ENCODE data around the gene WDR35. TPM values are rescaled to one million over a fixed set of nuclear protein-coding genes. Genes with fewer than 3 reads are reported as not detected.

WDR35 gene
- total RNA-seq, 1 experiment from 2014 or later = 8.2 TPM

DNA sequence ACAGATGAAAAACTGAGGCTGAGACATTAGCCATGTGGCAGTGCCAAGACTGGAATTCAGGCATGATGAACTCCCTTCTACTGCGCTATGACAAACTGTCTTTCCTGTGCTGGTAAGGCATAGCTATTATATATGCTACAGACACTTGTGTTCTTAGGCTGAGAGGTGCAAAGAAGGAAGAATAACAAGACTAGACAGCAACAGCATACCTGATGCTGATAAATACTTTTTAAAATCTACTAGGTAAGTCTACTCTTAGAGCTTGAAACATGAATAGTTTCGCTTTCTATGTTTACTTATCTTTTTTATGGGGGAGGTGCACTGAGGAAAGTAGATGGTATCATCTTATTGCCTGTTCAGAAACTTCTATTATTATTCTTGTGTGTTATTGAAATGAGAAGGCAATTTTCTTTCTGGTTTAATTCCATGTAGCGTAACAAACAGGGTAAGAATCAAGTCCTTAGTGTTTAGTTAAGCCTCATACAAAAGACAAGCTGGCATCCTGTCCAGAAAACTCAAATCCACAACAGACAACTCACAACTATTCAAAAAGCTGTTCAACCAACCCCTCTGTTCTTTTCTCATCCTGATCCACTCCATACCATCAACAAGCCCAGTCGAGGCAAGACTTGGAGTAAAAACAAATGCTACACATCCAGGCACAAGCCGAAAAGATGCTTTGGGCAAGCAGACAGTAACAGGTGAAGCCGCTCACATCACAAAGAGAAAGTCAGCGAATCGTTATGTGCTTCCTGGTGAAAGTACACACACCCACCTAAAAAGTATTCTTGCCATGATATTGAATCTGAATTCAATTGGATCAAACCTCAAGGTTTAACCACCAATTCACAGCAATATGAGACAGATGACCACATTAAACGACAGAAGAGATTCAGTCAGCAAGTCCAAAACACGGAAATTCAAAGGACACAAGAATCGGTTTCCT lies 89.6 kb downstream of the WDR35 start:
- H3K27me3 ChIP-seq (ENCODE audit: insufficient read depth, low read depth) = no peaks in the 10 kb centered on the region
- ChIA-PET POLR2A (ENCODE audit: unreplicated experiment) (interaction anchor here (0.7 kb wide), 1 partner anchor 9 kb away, joined by 3 read pairs; no protein-coding TSS in a partner anchor), CTCF (interaction anchor here (0.6 kb wide), 1 partner anchor 148 kb away, joined by 3 read pairs; no protein-coding TSS in a partner anchor)
- peak overlapping the region; percentile 88 for H3K27ac ChIP-seq
- no peak for TF ChIP-seq EZH2 (IDR thresholded peaks at IDR 0.05; ENCODE audit: low read depth)
- TF ChIP-seq, protein P1, sequence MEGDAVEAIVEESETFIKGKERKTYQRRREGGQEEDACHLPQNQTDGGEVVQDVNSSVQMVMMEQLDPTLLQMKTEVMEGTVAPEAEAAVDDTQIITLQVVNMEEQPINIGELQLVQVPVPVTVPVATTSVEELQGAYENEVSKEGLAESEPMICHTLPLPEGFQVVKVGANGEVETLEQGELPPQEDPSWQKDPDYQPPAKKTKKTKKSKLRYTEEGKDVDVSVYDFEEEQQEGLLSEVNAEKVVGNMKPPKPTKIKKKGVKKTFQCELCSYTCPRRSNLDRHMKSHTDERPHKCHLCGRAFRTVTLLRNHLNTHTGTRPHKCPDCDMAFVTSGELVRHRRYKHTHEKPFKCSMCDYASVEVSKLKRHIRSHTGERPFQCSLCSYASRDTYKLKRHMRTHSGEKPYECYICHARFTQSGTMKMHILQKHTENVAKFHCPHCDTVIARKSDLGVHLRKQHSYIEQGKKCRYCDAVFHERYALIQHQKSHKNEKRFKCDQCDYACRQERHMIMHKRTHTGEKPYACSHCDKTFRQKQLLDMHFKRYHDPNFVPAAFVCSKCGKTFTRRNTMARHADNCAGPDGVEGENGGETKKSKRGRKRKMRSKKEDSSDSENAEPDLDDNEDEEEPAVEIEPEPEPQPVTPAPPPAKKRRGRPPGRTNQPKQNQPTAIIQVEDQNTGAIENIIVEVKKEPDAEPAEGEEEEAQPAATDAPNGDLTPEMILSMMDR (conservative IDR thresholded peaks at IDR 0.05) = no peak
- BruUV-seq (replicated peaks) = TSS peak; percentile 61
- H3K79me2 ChIP-seq (ENCODE audit: low read depth) = peaks cover 56% of the 10 kb centered on the region
- no peaks in the 10 kb centered on the region for H3K9me2 ChIP-seq (ENCODE audit: insufficient read depth)
- H3K36me3 ChIP-seq (ENCODE audit: low read depth) = 0 out of 2 replicates have a peak, but pooled peaks cover 10% of the 10 kb centered on the region
- peaks cover 41% of the 10 kb centered on the region for H3K4me1 ChIP-seq (replicated peaks; ENCODE audit: insufficient read depth)
- intact Hi-C loops (cut with micrococcal nuclease; ENCODE audit: unreplicated experiment) = loop anchor here (5.0 kb wide), 1 partner anchor 57 kb away; no protein-coding TSS in a partner anchor
- peaks cover 8% of the 10 kb centered on the region for H3F3A ChIP-seq (ENCODE audit: insufficient read depth, low read depth)
- DNase-seq = peak in 1 of 2 experiments; percentile 47
- H2AFZ ChIP-seq = peak overlapping the region; percentile 88
- H3K9me3 ChIP-seq (ENCODE audit: insufficient read depth, low read depth) = no peaks in the 10 kb centered on the region
- H3K4me3 ChIP-seq = peak overlapping the region; percentile 74
- peak overlapping the region; percentile 88 for H3K4me2 ChIP-seq
- H4K20me1 ChIP-seq (ENCODE audit: insufficient read depth) = no peaks in the 10 kb centered on the region

DNA sequence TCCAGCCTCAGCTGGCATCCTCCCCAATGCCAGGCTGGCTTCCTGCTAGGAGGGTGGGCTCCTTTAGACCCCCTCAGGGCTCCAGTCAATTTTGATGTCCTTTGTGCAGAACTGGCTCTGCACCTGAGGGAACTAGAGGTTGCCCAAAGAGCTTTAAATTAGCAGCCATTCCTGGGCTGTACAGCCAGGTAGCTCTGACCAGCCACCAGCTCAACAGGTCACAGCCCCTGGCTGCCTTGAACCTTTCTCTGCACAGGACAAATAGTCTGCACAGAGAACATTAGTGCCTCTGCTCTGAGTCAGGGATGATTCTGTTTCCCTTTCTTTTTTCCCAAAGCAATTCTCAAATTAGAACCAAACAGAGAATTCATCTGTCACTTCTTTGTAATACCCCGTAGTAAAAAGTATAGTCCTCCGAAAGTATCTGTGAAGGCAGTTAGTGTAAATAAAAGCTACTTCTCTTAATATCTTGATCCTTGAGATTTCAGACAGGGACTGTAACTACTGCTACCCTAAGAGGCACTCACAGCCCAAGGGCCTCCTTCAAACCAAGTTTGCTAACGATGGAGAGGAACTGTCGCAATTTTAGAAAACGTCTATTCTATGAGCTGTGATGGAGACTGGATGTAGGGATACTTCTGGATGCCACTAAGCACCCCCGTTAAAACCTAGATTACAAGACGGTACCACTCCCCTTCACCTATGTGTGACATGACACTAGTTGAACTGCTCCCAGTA lies 91.1 kb downstream of the WDR35 start:
- TF ChIP-seq EZH2 (IDR thresholded peaks at IDR 0.05; ENCODE audit: low read depth) = no peak
- Histone ChIP-seq H4K20me1 (ENCODE audit: insufficient read depth) (no peaks in the 10 kb centered on the region; the same call in 1 of the 2 replicates), H3K27ac (no peak overlapping the region), H3K9me3 (ENCODE audit: insufficient read depth, low read depth) (no peaks in the 10 kb centered on the region), H3K4me1 (replicated peaks; ENCODE audit: insufficient read depth) (peaks cover 41% of the 10 kb centered on the region), H3K4me2 (peak overlapping the region; percentile 26), H3K4me3 (no peak overlapping the region; the same call in 1 of the 2 replicates), H3K9me2 (ENCODE audit: insufficient read depth) (no peaks in the 10 kb centered on the region), H3K79me2 (ENCODE audit: low read depth) (peaks cover 56% of the 10 kb centered on the region), H2AFZ (no peak overlapping the region), H3F3A (ENCODE audit: insufficient read depth, low read depth) (peaks cover 8% of the 10 kb centered on the region), H3K36me3 (ENCODE audit: low read depth) (0 out of 2 replicates have a peak, but pooled peaks cover 10% of the 10 kb centered on the region), H3K27me3 (ENCODE audit: insufficient read depth, low read depth) (no peaks in the 10 kb centered on the region)
- intact Hi-C loops (cut with micrococcal nuclease; ENCODE audit: unreplicated experiment) = no loop called here
- CTCF ChIA-PET = interaction anchor here (0.6 kb wide), 1 partner anchor 748 kb away, joined by 3 read pairs; no protein-coding TSS in a partner anchor
- DNase-seq = no peak
- BruUV-seq (replicated peaks) = no TSS peak
- POLR2A ChIA-PET (ENCODE audit: unreplicated experiment) = no interaction called here

DNA sequence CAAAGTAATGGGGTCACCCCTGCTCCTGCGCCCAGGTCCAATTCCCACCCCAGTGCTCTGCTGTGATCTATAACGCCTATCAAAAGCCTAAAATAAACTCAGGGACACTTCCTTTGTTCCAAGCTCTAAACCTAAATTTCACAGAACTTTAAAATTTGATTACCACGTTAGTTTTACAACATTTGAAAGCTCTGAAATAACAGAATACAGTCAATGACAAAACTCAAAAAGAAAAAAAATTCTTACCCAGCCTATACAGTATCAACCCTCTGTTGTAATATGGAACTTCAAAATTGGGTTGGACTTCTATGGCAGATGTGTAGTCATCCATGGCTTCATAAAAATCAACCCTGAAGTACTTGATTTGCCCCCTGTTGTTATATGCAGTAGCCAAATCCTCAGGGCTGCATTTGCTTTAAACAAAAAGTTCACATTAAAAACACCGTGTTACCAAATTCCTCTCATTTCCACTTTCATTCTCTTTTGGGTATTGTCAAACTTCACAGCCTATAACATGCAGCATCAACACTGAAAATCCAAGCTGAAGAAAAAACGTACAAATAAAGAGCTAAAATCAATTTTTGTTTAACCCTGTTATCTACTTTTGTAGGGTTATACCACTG lies 92.2 kb downstream of the WDR35 start:
- no peaks in the 10 kb centered on the region; the same call in 1 of the 2 replicates for H4K20me1 ChIP-seq (ENCODE audit: insufficient read depth)
- intact Hi-C loops (cut with micrococcal nuclease; ENCODE audit: unreplicated experiment) = no loop called here
- no TSS peak for BruUV-seq (replicated peaks)
- H3K4me2 ChIP-seq = peak overlapping the region; percentile 26
- H3K27ac ChIP-seq = no peak overlapping the region
- peaks cover 56% of the 10 kb centered on the region for H3K79me2 ChIP-seq (ENCODE audit: low read depth)
- ChIA-PET CTCF (no interaction called here), POLR2A (ENCODE audit: unreplicated experiment) (no interaction called here)
- H3K36me3 ChIP-seq (ENCODE audit: low read depth) = 0 out of 2 replicates have a peak, but pooled peaks cover 10% of the 10 kb centered on the region
- H3K27me3 ChIP-seq (ENCODE audit: insufficient read depth, low read depth) = no peaks in the 10 kb centered on the region
- no peak overlapping the region for H2AFZ ChIP-seq
- no peaks in the 10 kb centered on the region for H3K9me3 ChIP-seq (ENCODE audit: insufficient read depth, low read depth)
- H3F3A ChIP-seq (ENCODE audit: insufficient read depth, low read depth) = peaks cover 8% of the 10 kb centered on the region
- TF ChIP-seq, protein P1 (conservative IDR thresholded peaks at IDR 0.05) = no peak
- no peak for TF ChIP-seq EZH2 (IDR thresholded peaks at IDR 0.05; ENCODE audit: low read depth)
- peak overlapping the region; percentile 2; the same call in 1 of the 2 replicates for H3K4me3 ChIP-seq
- DNase-seq = no peak
- H3K4me1 ChIP-seq (replicated peaks; ENCODE audit: insufficient read depth) = peaks cover 34% of the 10 kb centered on the region
- H3K9me2 ChIP-seq (ENCODE audit: insufficient read depth) = no peaks in the 10 kb centered on the region
